ENCODE results near the gene ORM2.

The ORM2 gene

GRCh38 chr9:114282507-114282906, 47.2 kb upstream of the ORM2 start:
- H3K9me2 ChIP-seq (replicated peaks; ENCODE audit: control insufficient read depth, low read length): no peaks in the 10 kb centered on the region
- no peaks in the 10 kb centered on the region for H3K9me3 ChIP-seq (ENCODE audit: control insufficient read depth, insufficient read depth, low read length)
- H3K4me1 ChIP-seq (ENCODE audit: control insufficient read depth, low read length): no peaks in the 10 kb centered on the region
- no peaks in the 10 kb centered on the region for H3F3A ChIP-seq (ENCODE audit: control insufficient read depth, insufficient read depth)
- H4K20me1 ChIP-seq (ENCODE audit: control insufficient read depth, insufficient read depth, low read depth, low read length): no peaks in the 10 kb centered on the region
- H3K4me2 ChIP-seq (ENCODE audit: low read length): no peak overlapping the region
- H3K4me3 ChIP-seq (ENCODE audit: low read length): no peak overlapping the region
- TF ChIP-seq CTCF (IDR thresholded peaks at IDR 0.05; ENCODE audit: low read depth, low read length, poor library complexity, severe bottlenecking) (no peak), EZH2phosphoT487 (IDR thresholded peaks at IDR 0.05; ENCODE audit: borderline replicate concordance, low read length) (no peak)
- H3K36me3 ChIP-seq (ENCODE audit: control insufficient read depth, low read length): no peaks in the 10 kb centered on the region
- no peak overlapping the region for H3K27ac ChIP-seq (ENCODE audit: low read depth, low read length)
- H3K27me3 ChIP-seq (ENCODE audit: control insufficient read depth, low read length): no peaks in the 10 kb centered on the region
- no peaks in the 10 kb centered on the region for H3K79me2 ChIP-seq (ENCODE audit: control insufficient read depth, low read length)

GRCh38 chr9:114282926-114283325, 46.7 kb upstream of the ORM2 start:
- Histone ChIP-seq H3K79me2 (ENCODE audit: control insufficient read depth, low read length) (no peaks in the 10 kb centered on the region), H3K9me2 (replicated peaks; ENCODE audit: control insufficient read depth, low read length) (no peaks in the 10 kb centered on the region), H3K27me3 (ENCODE audit: control insufficient read depth, low read length) (no peaks in the 10 kb centered on the region), H3K4me1 (ENCODE audit: control insufficient read depth, low read length) (no peaks in the 10 kb centered on the region), H4K20me1 (ENCODE audit: control insufficient read depth, insufficient read depth, low read depth, low read length) (no peaks in the 10 kb centered on the region), H3F3A (ENCODE audit: control insufficient read depth, insufficient read depth) (no peaks in the 10 kb centered on the region), H3K4me2 (ENCODE audit: low read length) (no peak overlapping the region), H3K9me3 (ENCODE audit: control insufficient read depth, insufficient read depth, low read length) (no peaks in the 10 kb centered on the region), H3K4me3 (ENCODE audit: low read length) (no peak overlapping the region), H3K27ac (ENCODE audit: low read depth, low read length) (no peak overlapping the region), H3K36me3 (ENCODE audit: control insufficient read depth, low read length) (no peaks in the 10 kb centered on the region)
- TF ChIP-seq CTCF (IDR thresholded peaks at IDR 0.05; ENCODE audit: low read depth, low read length, poor library complexity, severe bottlenecking): no peak
- TF ChIP-seq EZH2phosphoT487 (IDR thresholded peaks at IDR 0.05; ENCODE audit: borderline replicate concordance, low read length): no peak

GRCh38 chr9:114283551-114284111, 46.0 kb upstream of the ORM2 start:
- Histone ChIP-seq H3K4me3 (ENCODE audit: low read length) (no peak overlapping the region), H3K27me3 (ENCODE audit: control insufficient read depth, low read length) (no peaks in the 10 kb centered on the region), H3K79me2 (ENCODE audit: control insufficient read depth, low read length) (no peaks in the 10 kb centered on the region), H3K36me3 (ENCODE audit: control insufficient read depth, low read length) (no peaks in the 10 kb centered on the region), H3K9me2 (replicated peaks; ENCODE audit: control insufficient read depth, low read length) (no peaks in the 10 kb centered on the region), H3K4me1 (ENCODE audit: control insufficient read depth, low read length) (no peaks in the 10 kb centered on the region), H3K27ac (ENCODE audit: low read depth, low read length) (no peak overlapping the region), H3K9me3 (ENCODE audit: control insufficient read depth, insufficient read depth, low read length) (no peaks in the 10 kb centered on the region), H4K20me1 (ENCODE audit: control insufficient read depth, insufficient read depth, low read depth, low read length) (no peaks in the 10 kb centered on the region), H3F3A (ENCODE audit: control insufficient read depth, insufficient read depth) (no peaks in the 10 kb centered on the region), H3K4me2 (ENCODE audit: low read length) (no peak overlapping the region)
- TF ChIP-seq CTCF (IDR thresholded peaks at IDR 0.05; ENCODE audit: low read depth, low read length, poor library complexity, severe bottlenecking) (no peak), EZH2phosphoT487 (IDR thresholded peaks at IDR 0.05; ENCODE audit: borderline replicate concordance, low read length) (no peak)

All from DOHH2 (cell line).